Neural cell (in vitro differentiated cells): ENCODE data around the gene CPNE9. TPM values are rescaled to one million over a fixed set of nuclear protein-coding genes. Genes with fewer than 3 reads are reported as not detected.

ENCODE experiments used
- H2AFZ ChIP-seq: fragments of 200-600, 300-800 bp; sonication (generic), shearing (Covaris generic); 2 replicates; pipeline ENCODE4 v1.6.0; 2014; ENCODE audit warnings: low read depth, mild to moderate bottlenecking, antibody characterized with exemption, low read length, moderate library complexity
- H3F3A ChIP-seq: fragments of 200-600 bp; shearing (Covaris generic); 2 replicates; pipeline ENCODE4 v1.6.1; 2016; ENCODE audit warnings: mild to moderate bottlenecking, moderate library complexity, mixed read lengths, antibody characterized with exemption, low read length; ENCODE audit not compliant: insufficient read depth, poor library complexity, severe bottlenecking
- H3K27ac ChIP-seq: fragments of 200-600, 300-800 bp; sonication (generic), shearing (Covaris generic); 2 replicates; pipeline ENCODE4 v1.5.1; 2014; ENCODE audit warnings: mild to moderate bottlenecking, low read length, moderate library complexity
- H3K27me3 ChIP-seq: fragments of 300-800, 200-600 bp; sonication (generic), shearing (Covaris generic); 2 replicates; pipeline ENCODE4 v1.6.0; 2014; ENCODE audit warnings: mild to moderate bottlenecking, low read depth, low read length, moderate library complexity; ENCODE audit not compliant: insufficient read depth
- H3K36me3 ChIP-seq: fragments of 300-800, 200-600 bp; sonication (generic), shearing (Covaris generic); 2 replicates; pipeline ENCODE4 v1.5.1; 2014; ENCODE audit warnings: mild to moderate bottlenecking, antibody characterized with exemption, low read length, moderate library complexity; ENCODE audit not compliant: insufficient read depth
- H3K4me2 ChIP-seq: fragments of 300-800, 200-600 bp; sonication (generic), shearing (Covaris generic); 2 replicates; pipeline ENCODE4 v1.6.0; 2014; ENCODE audit warnings: mild to moderate bottlenecking, low read length
- H3K4me3 ChIP-seq: fragments of 300-800, 200-600 bp; sonication (generic), shearing (Covaris generic); 2 replicates; pipeline ENCODE4 v1.5.1; 2014; ENCODE audit warnings: mild to moderate bottlenecking, low read length, moderate library complexity
- H3K79me2 ChIP-seq: fragments of 200-600 bp; shearing (Covaris generic); replicated peaks from 2 replicates; pipeline ENCODE4 v1.6.0; 2014; ENCODE audit warnings: mild to moderate bottlenecking, low read length, moderate library complexity; ENCODE audit not compliant: insufficient read depth
- H3K9ac ChIP-seq: fragments of 300-800, 200-600 bp; sonication (generic), shearing (Covaris generic); 2 replicates; pipeline ENCODE4 v1.6.1; 2016; ENCODE audit warnings: mild to moderate bottlenecking, low read length, mixed read lengths
- H3K9me2 ChIP-seq: fragments of 200-600 bp; shearing (Covaris generic); 2 replicates; pipeline ENCODE4 v1.6.1; 2016; ENCODE audit warnings: mild to moderate bottlenecking, low read length, mixed read lengths; ENCODE audit not compliant: insufficient read depth
- H3K9me3 ChIP-seq: fragments of 200-600, 300-800 bp; sonication (generic), shearing (Covaris generic); 2 replicates; pipeline ENCODE4 v1.6.1; 2016; ENCODE audit warnings: mild to moderate bottlenecking, mixed run types, low read length, moderate library complexity, mixed read lengths
- H4K20me1 ChIP-seq: fragments of 200-600 bp; shearing (Covaris generic); 2 replicates; pipeline ENCODE4 v1.6.1; 2016; ENCODE audit warnings: mild to moderate bottlenecking, mixed run types; ENCODE audit not compliant: insufficient read depth
- CTCF ChIP-seq: fragments of 450-650 bp; IDR thresholded peaks from 2 replicates; pipeline ENCODE4 v1.5.1; 2014; ENCODE audit warnings: antibody characterized with exemption, mild to moderate bottlenecking, moderate library complexity; ENCODE audit not compliant: poor library complexity, severe bottlenecking
- EP300 ChIP-seq: fragments of 450-650 bp; conservative IDR thresholded peaks from 2 replicates; pipeline ENCODE4 v1.6.1; 2014; ENCODE audit warnings: antibody characterized with exemption, mild to moderate bottlenecking, moderate library complexity; ENCODE audit not compliant: poor library complexity, severe bottlenecking
- EZH2 ChIP-seq: fragments of 200-600, 300-800 bp; shearing (Covaris generic), sonication (generic); IDR thresholded peaks from 2 replicates; pipeline ENCODE4 v1.6.1; 2014; ENCODE audit warnings: antibody characterized with exemption, low read length, borderline replicate concordance, mild to moderate bottlenecking; ENCODE audit not compliant: insufficient read depth, poor library complexity, severe bottlenecking
- MXI1 ChIP-seq: fragments of 450-650 bp; conservative IDR thresholded peaks from 2 replicates; pipeline ENCODE4 v1.6.1; 2014; ENCODE audit warnings: antibody characterized with exemption, mild to moderate bottlenecking; ENCODE audit not compliant: poor library complexity, severe bottlenecking
- POLR2AphosphoS5 ChIP-seq: IDR thresholded peaks from 2 replicates; pipeline ENCODE4 v1.6.1; 2012
- RAD21 ChIP-seq: fragments of 450-650 bp; conservative IDR thresholded peaks from 2 replicates; pipeline ENCODE4 v1.6.1; 2014; ENCODE audit warnings: antibody characterized with exemption, mild to moderate bottlenecking, moderate library complexity
- REST ChIP-seq: IDR thresholded peaks from 2 replicates; pipeline ENCODE4 v1.6.1; 2012; ENCODE audit warnings: borderline replicate concordance
- SMC3 ChIP-seq: fragments of 450-650 bp; conservative IDR thresholded peaks from 2 replicates; pipeline ENCODE4 v1.6.1; 2014; ENCODE audit warnings: antibody characterized with exemption, mild to moderate bottlenecking, moderate library complexity; ENCODE audit not compliant: poor library complexity
- TAF1 ChIP-seq: IDR thresholded peaks from 2 replicates; pipeline ENCODE4 v1.6.1; 2012; ENCODE audit warnings: low read depth
- polyA plus RNA-seq: library from polyadenylated mRNA; depleted of rRNA; stranded (reverse); fragments of >200 nt; gene quantifications from 2 replicates; pipeline ENCODE4 v1.2.3, GENCODE V29; 2014

CPNE9 gene
- polyA plus RNA-seq, 1 donor from 2014 or later = 0.32 TPM

- no peaks in the 10 kb centered on the region for H3K36me3 ChIP-seq
These were observed 18.2 kb upstream of the CPNE9 start for GRCh38 chr3:9685216-9686049.

GRCh38 chr3:9686050-9686550 lies 17.5 kb upstream of the CPNE9 start:
- Histone ChIP-seq H3K4me3 (no peak overlapping the region), H4K20me1 (no peaks in the 10 kb centered on the region), H3K36me3 (no peaks in the 10 kb centered on the region), H3K9me2 (no peaks in the 10 kb centered on the region), H3K27ac (no peak overlapping the region), H3K79me2 (no peaks in the 10 kb centered on the region), H3K9me3 (no peaks in the 10 kb centered on the region), H3K27me3 (no peaks in the 10 kb centered on the region), H2AFZ (no peak overlapping the region), H3F3A (no peaks in the 10 kb centered on the region), H3K4me2 (no peak overlapping the region), H3K9ac (no peak overlapping the region)
- TF ChIP-seq TAF1 (no peak), POLR2AphosphoS5 (no peak), EZH2 (no peak)

More at GRCh38 chr3:9685216-9686049, 18.2 kb upstream of the CPNE9 start:
- Histone ChIP-seq H2AFZ (no peak overlapping the region), H3K27me3 (no peaks in the 10 kb centered on the region), H3K79me2 (no peaks in the 10 kb centered on the region), H3K9me3 (no peaks in the 10 kb centered on the region), H3K27ac (no peak overlapping the region), H3K9me2 (no peaks in the 10 kb centered on the region), H3K9ac (no peak overlapping the region), H3F3A (no peaks in the 10 kb centered on the region), H3K4me2 (no peak overlapping the region), H4K20me1 (no peaks in the 10 kb centered on the region), H3K4me3 (no peak overlapping the region)
- no peak for TF ChIP-seq TAF1

- no peaks in the 10 kb centered on the region for H3K36me3 ChIP-seq
- no peak overlapping the region for H2AFZ ChIP-seq
- H3F3A ChIP-seq = no peaks in the 10 kb centered on the region
- TF ChIP-seq CTCF (no peak), TAF1 (no peak), REST (no peak), EZH2 (no peak), EP300 (no peak), SMC3 (no peak), MXI1 (no peak), POLR2AphosphoS5 (no peak), RAD21 (no peak)
- no peaks in the 10 kb centered on the region for H3K79me2 ChIP-seq
- H3K4me2 ChIP-seq = no peak overlapping the region
- H3K4me3 ChIP-seq = no peak overlapping the region
- no peaks in the 10 kb centered on the region for H3K9me2 ChIP-seq
- no peaks in the 10 kb centered on the region for H4K20me1 ChIP-seq
- H3K27me3 ChIP-seq = no peaks in the 10 kb centered on the region
- no peak overlapping the region for H3K9ac ChIP-seq
- no peaks in the 10 kb centered on the region for H3K9me3 ChIP-seq
- no peak overlapping the region for H3K27ac ChIP-seq
These were observed 16.9 kb upstream of the CPNE9 start for GRCh38 chr3:9686703-9687102.
